GM12801 (cell line): ENCODE measurements around the gene GAS1.

ENCODE experiments used
- CTCF ChIP-seq: IDR thresholded peaks from one replicate; pipeline ENCODE4 v1.5.1; 2011; ENCODE audit warnings: control low read depth; ENCODE audit not compliant: insufficient read length; ENCODE audit errors: extremely low read depth

The GAS1 gene

DNA sequence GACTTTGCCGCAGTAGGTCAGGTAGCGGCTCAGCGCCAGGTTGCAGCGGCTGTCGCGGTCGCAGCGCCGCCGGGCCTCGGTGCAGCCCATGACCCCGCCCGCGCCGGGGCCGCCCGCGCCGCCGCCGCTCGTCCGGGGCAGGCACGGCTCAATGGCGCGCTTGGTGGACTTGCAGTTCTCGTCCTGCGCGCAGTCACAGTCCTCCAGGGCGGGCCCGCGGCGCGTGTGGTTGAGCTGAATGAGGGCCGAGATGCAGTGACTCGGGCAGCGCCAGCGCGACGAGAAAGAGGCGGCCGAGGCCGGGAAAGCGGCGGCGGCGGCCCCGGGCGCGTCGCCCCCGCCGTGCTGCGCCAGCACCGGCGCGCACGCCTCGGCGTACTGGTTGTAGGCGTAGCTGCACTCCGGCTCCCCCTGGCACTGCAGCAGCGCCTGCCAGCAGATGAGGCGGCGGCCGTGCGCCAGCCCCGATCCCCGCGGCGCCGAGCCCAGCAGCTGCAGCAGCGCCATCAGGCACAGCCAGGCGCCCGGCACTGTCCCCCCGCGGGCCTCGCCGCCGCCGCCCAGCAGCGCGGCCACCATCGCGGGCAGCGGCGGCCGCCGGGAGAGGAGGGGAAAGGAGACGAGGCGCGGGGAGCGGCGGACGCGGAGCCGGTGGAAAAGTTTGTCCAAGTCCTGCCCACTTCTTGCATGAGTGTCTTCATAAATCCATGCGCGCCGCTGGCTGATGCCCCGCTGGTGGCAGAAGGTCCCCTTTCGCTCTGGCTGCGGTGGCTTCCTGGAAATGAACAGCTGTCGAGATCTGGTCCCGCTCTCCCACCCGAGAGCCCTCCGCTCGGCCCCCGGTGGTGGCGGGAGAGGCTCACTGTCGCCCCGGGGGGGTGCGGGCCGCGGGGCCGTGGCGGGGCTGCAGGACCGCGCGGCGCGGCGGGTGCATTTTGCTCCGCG lies 833 bp downstream of the GAS1 start:
- TF ChIP-seq CTCF = no peak

GRCh38 chr9:86945728-86946200 lies 1.5 kb downstream of the GAS1 start:
- no peak for TF ChIP-seq CTCF

DNA sequence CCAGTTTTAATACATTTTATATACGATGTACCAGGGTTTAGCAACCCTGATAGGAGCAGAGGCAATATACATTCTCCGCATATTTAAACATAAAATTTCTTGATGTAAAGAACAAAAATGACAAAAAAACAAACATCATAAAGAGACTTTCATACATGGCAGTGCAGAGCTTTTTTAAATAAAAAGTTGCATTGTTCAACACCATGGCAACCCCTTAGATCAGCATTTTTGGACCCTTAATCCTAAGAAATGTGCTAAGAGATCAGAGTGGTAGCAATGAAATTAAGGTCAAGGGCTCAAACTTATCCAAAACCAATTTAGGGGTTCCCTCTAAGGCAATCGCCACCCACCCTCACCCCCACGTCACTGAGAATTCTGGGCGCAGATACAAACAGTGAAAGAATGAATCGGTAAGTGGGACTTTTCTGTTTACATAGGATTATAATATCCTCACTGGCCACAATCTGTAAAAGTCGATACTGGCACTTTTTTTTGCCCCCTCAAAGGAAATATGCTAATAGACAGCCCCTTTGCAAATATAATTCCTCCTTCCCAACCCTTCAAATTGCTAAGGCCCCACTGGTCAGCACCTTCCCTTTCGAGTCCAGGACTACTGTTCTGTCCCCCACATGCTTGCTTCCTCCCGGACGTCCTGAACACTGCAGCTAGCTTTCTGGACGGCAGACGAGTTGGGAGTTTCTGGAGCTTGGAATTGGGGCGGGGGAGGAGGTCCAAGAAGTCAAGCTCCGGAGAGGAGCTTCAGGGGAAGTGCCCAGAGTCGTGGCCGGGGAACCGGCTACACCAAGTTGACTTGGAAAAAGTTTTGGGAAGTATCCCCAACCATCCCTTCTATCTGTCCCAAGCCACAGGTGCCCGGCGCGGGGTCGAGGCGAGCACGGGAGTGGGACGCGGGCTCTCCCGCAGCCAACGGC lies 2.2 kb downstream of the GAS1 start:
- TF ChIP-seq CTCF = no peak

DNA sequence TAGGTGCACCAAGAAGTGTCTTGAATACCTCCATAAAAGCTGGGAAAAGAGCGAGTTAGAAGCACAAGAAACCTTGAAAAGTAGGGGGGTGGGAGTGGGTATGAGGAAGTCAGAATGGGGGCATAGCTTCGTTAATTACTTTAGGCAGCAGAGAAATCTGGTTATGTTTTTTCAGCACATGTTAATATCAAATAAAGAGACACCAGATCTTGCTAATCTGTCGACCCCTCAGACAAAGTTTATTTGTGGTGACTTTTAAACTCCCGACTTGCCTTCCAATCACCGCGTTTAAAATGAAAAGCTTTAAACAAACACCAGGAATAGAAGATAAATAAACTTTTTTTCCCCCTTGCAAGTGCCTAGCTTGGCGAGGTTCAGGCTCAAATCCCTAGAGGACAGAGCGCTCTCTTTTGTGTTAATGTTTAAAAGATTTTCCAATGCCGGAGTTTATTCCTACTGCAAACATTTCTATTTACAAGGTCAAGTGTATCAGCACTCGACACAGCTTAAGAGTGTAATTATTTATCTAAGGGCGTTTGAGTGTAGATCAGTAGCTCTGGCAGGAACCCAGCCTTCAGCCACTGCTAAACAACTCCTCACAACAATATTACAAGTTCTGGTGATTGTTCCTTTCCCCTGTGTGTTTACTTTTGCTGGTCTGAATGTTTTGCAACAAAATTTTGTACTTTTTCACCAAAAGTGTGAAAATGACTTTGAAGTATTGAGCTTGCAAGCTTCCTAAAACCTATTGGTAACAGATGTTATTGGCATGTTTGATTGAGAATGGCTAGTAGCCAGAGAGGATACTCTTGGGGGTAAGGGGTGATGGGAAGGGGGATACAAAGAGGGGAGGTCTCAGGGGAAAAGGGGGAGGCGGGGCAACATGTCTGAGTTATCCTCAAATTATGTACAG lies 3.8 kb downstream of the GAS1 start:
- TF ChIP-seq CTCF = no peak

DNA sequence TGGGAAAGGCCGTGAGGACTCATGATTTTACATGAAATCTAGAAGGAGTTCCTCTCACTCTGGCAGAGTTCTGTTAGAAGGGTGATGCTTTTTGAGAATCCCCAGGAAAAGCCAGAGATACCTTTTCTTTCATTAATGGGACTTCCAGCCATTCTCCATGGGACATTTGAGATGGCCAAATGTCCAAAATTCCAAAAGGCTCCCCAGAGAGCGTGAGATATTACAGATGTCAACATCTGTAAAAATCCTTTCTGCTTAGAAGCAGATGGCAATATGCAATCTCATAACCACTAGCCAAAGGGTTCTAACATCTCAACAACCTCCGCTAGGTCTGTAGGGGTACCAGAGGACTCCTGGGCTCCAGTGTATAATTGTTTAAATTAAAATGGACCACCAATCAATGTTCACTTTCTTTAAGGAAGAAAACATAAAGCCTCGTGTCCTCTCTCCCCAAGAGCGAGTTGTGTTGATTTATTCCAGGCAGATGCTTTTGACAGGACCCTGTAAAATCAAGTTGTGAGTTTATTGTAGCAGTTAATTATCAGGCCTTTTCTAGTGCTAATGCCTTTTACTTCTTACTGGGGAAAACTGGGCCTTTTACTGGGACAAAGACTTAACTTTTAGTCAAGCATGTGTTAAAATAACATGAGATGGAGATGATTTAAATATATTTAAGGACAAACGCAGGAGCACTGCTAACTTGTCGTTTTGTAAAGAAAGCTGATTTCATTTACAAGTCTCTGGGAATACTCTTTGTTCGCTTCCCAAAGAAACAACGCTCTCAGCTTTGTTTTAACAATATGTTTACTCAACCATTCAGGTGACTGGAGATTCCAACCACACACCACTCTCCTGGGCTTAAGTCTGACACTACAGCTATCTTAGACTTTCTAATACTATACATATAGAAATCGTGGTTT lies 4.8 kb downstream of the GAS1 start:
- TF ChIP-seq CTCF = no peak

GRCh38 chr9:86941197-86941596 lies 6.1 kb downstream of the GAS1 start:
- TF ChIP-seq CTCF = no peak
